Measurements from ENCODE around the gene ADCK2.

The ADCK2 gene

DNA sequence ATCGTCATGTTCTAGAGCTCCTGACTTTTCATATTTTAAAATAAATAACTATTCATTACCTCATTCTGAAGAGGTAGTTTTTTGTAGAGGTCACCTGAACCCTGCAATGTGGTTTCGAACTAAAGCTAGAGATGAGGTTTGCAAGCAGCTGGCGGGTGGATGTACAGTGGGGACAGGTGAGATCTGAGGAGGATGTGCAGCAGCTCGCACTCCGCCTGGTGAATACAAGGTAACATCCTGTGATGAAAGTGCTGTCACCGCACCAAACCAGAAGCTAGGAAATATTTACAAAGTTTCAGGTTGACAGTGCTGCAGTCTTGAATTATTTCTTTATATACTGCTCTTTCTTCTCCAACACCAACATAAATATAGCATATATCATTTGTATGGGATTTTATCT, 50.3 kb downstream of the ADCK2 start:
- Histone ChIP-seq H3K4me1 (ENCODE audit: insufficient read depth, low read length, poor library complexity, severe bottlenecking) (peaks cover 10% of the 10 kb centered on the region), H3K9me2 (replicated peaks; ENCODE audit: low read depth, low read length) (no peaks in the 10 kb centered on the region), H3F3A (ENCODE audit: low read depth) (no peaks in the 10 kb centered on the region), H3K4me2 (ENCODE audit: low read depth, low read length, poor library complexity, severe bottlenecking) (no peak overlapping the region), H4K20me1 (ENCODE audit: insufficient read depth, low read length, poor library complexity, severe bottlenecking) (no peaks in the 10 kb centered on the region), H3K9ac (ENCODE audit: low read depth, low read length, poor library complexity, severe bottlenecking) (no peak overlapping the region), H3K79me2 (ENCODE audit: insufficient read depth, low read length) (no peaks in the 10 kb centered on the region), H3K27me3 (ENCODE audit: insufficient read depth, low read length, poor library complexity, severe bottlenecking) (no peaks in the 10 kb centered on the region), H3K4me3 (ENCODE audit: low read length, poor library complexity, severe bottlenecking) (no peak overlapping the region), H2AFZ (ENCODE audit: low read length) (no peak overlapping the region), H3K9me3 (ENCODE audit: insufficient read depth, low read depth, low read length) (no peaks in the 10 kb centered on the region), H3K36me3 (ENCODE audit: insufficient read depth, low read length) (no peaks in the 10 kb centered on the region; the same call in 1 of the 2 replicates)
- TF ChIP-seq, protein P1, sequence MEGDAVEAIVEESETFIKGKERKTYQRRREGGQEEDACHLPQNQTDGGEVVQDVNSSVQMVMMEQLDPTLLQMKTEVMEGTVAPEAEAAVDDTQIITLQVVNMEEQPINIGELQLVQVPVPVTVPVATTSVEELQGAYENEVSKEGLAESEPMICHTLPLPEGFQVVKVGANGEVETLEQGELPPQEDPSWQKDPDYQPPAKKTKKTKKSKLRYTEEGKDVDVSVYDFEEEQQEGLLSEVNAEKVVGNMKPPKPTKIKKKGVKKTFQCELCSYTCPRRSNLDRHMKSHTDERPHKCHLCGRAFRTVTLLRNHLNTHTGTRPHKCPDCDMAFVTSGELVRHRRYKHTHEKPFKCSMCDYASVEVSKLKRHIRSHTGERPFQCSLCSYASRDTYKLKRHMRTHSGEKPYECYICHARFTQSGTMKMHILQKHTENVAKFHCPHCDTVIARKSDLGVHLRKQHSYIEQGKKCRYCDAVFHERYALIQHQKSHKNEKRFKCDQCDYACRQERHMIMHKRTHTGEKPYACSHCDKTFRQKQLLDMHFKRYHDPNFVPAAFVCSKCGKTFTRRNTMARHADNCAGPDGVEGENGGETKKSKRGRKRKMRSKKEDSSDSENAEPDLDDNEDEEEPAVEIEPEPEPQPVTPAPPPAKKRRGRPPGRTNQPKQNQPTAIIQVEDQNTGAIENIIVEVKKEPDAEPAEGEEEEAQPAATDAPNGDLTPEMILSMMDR (conservative IDR thresholded peaks at IDR 0.05; ENCODE audit: low read length) = no peak
- TF ChIP-seq EZH2phosphoT487 (IDR thresholded peaks at IDR 0.05; ENCODE audit: borderline replicate concordance) = no peak

DNA sequence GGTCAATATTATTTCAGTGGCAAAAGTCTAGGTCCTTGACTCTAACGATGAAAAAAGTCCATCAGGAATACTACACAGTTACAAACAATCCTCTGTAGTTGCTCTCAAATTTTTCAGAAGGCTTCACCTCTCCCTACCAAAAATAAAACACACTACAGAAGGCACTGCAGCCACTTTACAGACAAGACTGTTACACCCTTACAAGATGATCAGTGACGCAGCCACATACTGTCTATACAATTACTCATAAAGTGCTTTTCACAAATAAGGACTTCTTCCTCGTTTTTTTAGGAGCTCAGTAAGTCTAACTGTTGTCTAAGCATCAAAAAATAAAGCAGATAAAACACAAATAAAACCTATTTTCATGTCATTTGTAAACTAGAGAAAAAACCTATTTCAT, 50.8 kb downstream of the ADCK2 start:
- no peak overlapping the region for H2AFZ ChIP-seq (ENCODE audit: low read length)
- H4K20me1 ChIP-seq (ENCODE audit: insufficient read depth, low read length, poor library complexity, severe bottlenecking) = no peaks in the 10 kb centered on the region
- H3F3A ChIP-seq (ENCODE audit: low read depth) = no peaks in the 10 kb centered on the region
- TF ChIP-seq, protein P1 (conservative IDR thresholded peaks at IDR 0.05; ENCODE audit: low read length) = no peak
- H3K27me3 ChIP-seq (ENCODE audit: insufficient read depth, low read length, poor library complexity, severe bottlenecking) = no peaks in the 10 kb centered on the region
- H3K4me1 ChIP-seq (ENCODE audit: insufficient read depth, low read length, poor library complexity, severe bottlenecking) = peaks cover 10% of the 10 kb centered on the region
- no peak overlapping the region for H3K4me2 ChIP-seq (ENCODE audit: low read depth, low read length, poor library complexity, severe bottlenecking)
- H3K4me3 ChIP-seq (ENCODE audit: low read length, poor library complexity, severe bottlenecking) = no peak overlapping the region
- no peak overlapping the region for H3K9ac ChIP-seq (ENCODE audit: low read depth, low read length, poor library complexity, severe bottlenecking)
- H3K9me3 ChIP-seq (ENCODE audit: insufficient read depth, low read depth, low read length) = no peaks in the 10 kb centered on the region
- no peaks in the 10 kb centered on the region for H3K9me2 ChIP-seq (replicated peaks; ENCODE audit: low read depth, low read length)
- no peaks in the 10 kb centered on the region; the same call in 1 of the 2 replicates for H3K36me3 ChIP-seq (ENCODE audit: insufficient read depth, low read length)
- no peaks in the 10 kb centered on the region for H3K79me2 ChIP-seq (ENCODE audit: insufficient read depth, low read length)

DNA sequence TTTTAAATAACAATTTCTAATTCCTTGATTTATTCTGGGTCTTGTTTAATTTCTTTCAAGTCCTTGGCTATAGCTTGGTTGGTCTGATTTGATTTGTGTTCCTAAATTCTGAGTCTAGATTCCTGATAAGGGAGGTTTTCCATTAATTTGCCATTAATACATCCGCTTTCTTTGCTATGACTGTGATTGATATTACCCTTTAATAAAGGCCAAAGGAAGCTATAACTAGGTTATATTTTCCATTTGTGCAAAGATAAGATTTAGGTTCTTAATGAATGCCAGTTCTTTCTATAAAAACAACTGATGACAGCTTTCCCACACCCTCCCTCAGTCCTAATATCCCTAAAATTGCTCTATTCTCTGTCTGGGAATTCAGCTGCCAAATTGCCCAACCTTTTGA, 52.0 kb downstream of the ADCK2 start:
- no peaks in the 10 kb centered on the region for H3K9me3 ChIP-seq (ENCODE audit: insufficient read depth, low read depth, low read length)
- H3K4me2 ChIP-seq (ENCODE audit: low read depth, low read length, poor library complexity, severe bottlenecking) = no peak overlapping the region
- no peaks in the 10 kb centered on the region; the same call in 1 of the 2 replicates for H3K36me3 ChIP-seq (ENCODE audit: insufficient read depth, low read length)

More for the DNA sequence above, 52.0 kb downstream of the ADCK2 start:
- Histone ChIP-seq H3K79me2 (ENCODE audit: insufficient read depth, low read length) (no peaks in the 10 kb centered on the region), H3K9me2 (replicated peaks; ENCODE audit: low read depth, low read length) (no peaks in the 10 kb centered on the region), H3K27me3 (ENCODE audit: insufficient read depth, low read length, poor library complexity, severe bottlenecking) (no peaks in the 10 kb centered on the region), H3K9ac (ENCODE audit: low read depth, low read length, poor library complexity, severe bottlenecking) (no peak overlapping the region), H4K20me1 (ENCODE audit: insufficient read depth, low read length, poor library complexity, severe bottlenecking) (no peaks in the 10 kb centered on the region), H3K4me1 (ENCODE audit: insufficient read depth, low read length, poor library complexity, severe bottlenecking) (peaks cover 6% of the 10 kb centered on the region), H3K4me3 (ENCODE audit: low read length, poor library complexity, severe bottlenecking) (no peak overlapping the region), H2AFZ (ENCODE audit: low read length) (no peak overlapping the region), H3F3A (ENCODE audit: low read depth) (no peaks in the 10 kb centered on the region)
- TF ChIP-seq, protein P1 (conservative IDR thresholded peaks at IDR 0.05; ENCODE audit: low read length) = no peak
- no peak for TF ChIP-seq EZH2phosphoT487 (IDR thresholded peaks at IDR 0.05; ENCODE audit: borderline replicate concordance)

All from Loucy (cell line).